Activated gamma-delta T cell treated with anti-CD3 and anti-CD28 coated beads, Interleukin-2, amount 50 U/mL, for 16 hours (primary cell): ENCODE results near the gene SHTN1.

ENCODE experiments used
- DNase-seq: peaks from one replicate; pipeline ENCODE4 v3.0.0-alpha.2; 2020; ENCODE audit warnings: low read depth

The SHTN1 gene

DNA sequence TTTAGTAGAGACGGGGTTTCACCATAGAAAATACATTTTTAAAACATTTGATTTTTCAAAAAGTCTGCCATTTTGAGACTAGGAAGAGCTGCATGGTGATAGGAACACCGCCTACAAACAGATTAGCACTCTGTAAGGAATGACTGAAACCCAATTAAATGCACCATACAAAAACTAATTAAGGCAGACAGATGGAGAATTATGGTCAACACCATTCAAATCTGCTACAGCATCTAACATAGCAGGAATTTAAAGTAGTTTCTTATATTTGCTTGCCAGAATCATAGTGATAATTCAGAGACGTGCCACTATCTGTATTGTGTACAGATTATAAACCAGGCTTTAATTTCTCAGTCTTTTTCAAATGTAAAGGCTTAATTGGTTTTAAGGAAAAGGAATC lies 87.5 kb downstream of the SHTN1 start:
- no peak for DNase-seq

DNA sequence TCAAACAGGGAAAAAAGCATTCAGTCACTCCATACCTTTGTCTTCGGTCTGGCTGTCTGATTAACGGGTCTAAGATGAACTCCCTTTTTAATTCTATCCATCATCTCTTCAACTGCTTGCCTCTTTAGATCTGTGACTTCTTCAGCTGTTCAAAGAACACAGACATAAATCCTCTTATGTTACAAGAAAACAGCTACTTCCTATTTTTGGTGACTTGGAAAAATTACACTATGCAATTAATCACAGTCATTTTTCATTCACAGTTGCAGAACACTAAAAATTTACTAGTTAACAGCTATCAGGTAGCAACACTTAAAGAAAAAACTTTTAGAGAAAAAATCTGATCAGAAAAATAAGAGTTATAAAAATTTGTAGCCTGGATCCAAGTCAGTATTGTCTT lies 89.6 kb downstream of the SHTN1 start:
- no peak for DNase-seq

GRCh38 chr10:116913695-116914094 lies 91.3 kb downstream of the SHTN1 start:
- DNase-seq: no peak

DNA sequence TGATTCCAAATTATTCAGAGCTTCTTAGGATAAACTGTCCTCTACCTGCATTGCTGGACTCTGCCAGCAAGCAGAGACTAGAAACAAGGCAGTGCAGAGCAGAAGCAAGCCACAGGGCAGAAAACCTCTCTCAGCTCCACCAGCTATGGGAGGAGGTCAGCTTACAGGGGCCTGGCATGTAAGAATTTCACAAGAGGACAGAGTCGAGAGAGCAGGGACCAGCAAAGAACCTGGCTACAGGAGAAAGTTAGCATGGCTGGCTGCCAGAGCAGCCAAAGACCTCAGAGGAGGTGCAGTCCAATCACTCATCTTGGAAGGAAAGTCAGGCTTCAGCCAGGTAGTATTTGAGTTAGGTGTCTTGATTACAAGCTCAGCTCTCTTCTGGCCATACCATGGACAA lies 92.8 kb downstream of the SHTN1 start:
- no peak for DNase-seq

- no peak for DNase-seq
Observed at GRCh38 chr10:116910910-116911309, 94.1 kb downstream of the SHTN1 start.

DNA sequence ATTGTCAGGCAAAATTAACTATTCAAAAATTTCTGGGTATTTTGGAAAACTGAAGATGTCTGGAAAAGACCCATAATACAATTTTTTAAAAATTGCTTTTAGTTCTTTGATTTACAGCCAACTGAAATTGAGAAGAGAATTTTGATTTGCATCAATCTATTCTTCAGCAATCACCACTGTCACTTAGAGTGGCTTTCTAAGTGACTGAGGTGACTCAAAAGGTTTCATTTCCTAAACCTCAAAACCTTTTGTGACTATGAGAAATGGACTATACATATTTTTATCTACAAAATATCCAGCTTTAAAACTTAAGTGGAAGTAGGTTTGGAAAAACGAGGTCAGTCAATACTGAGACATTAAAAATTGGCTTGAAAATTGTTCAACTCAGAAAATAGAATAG lies 95.7 kb downstream of the SHTN1 start:
- no peak for DNase-seq

GRCh38 chr10:116907245-116907987 lies 97.6 kb downstream of the SHTN1 start:
- DNase-seq: no peak

- DNase-seq: no peak
Observed at GRCh38 chr10:116905845-116906210, 99.2 kb downstream of the SHTN1 start.

DNA sequence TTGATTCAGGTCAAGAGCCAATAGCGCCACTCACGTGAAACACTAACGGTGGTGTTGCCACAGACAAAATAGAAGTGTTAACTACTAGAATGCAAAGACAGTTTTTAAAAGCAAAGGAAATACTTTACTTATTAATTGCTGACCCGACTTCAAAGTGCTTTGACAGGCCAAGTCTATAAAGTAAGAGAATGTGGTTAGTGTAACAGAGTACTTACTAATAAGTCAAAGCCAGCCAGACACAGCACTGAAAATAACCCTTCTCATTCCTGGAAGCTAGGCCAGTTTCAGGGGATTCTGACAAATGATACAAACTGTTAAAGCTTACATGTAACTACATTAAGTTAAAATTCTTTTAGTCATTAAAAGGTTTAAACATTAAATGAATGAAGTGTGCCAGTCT lies 105.4 kb downstream of the SHTN1 start:
- no peak for DNase-seq

DNA sequence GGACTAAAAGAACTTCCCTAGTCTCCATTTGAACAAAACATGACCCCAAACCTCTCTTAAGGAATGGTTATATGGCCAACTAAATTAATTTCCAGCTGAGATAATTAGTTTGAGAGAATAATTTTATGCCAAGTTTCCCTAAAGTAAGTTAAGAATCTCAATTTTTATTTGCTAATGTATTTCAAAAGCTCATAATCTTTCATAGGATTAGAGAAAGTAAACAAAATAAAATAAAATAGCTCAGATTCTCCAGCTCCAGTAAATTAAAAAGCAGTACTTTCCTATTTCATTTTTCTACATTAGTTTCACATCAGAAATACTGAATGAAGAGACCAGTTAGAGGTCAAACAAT lies 111.3 kb downstream of the SHTN1 start:
- no peak for DNase-seq

GRCh38 chr10:116892907-116893685 lies 111.9 kb downstream of the SHTN1 start:
- DNase-seq: no peak

- no peak for DNase-seq
Observed at GRCh38 chr10:116891208-116891607, 113.8 kb downstream of the SHTN1 start.

DNA sequence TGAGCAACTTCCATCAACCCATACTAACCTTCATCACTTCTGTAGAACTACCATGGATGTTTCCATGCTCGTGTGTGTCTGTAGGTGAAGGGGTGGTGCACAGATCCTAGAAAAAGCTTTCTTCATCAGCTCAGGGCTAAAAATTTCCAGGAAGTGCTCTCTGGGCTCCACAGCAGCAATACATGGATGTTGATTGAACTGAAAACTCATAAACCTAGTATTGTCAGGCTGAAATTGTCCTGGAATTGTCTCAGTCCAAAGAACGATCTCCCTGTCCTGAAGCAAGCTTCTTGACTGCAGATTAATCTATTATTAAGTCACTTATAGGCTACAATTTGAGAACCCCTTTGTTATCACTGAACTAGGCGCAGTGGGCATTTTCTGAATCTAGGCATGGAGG lies 115.9 kb downstream of the SHTN1 start:
- DNase-seq: no peak

- DNase-seq: no peak
Observed at GRCh38 chr10:116888380-116889055, 116.5 kb downstream of the SHTN1 start.

GRCh38 chr10:116886772-116887171 lies 118.2 kb downstream of the SHTN1 start:
- no peak for DNase-seq

DNA sequence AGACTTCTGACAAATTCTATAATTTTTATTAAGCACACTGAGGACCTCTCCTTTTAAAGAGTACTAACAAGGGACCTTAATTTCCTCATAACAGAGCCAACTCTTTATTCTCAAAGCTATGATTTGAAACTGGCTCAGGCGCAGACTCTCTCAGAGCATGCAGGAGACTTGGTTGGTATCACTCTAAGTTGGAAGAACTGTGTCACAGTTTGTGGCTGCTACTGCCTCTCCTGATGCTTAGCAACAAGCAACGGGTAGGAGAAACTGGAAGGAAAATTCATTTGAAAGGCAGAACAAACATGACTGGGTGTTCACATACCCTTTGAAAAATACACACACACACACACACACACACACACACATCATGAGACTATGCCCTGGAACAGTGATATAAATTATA lies 122.3 kb downstream of the SHTN1 start:
- no peak for DNase-seq

- no peak for DNase-seq
Observed at GRCh38 chr10:116880716-116881482, 124.1 kb downstream of the SHTN1 start.

GRCh38 chr10:116879817-116880216 lies 125.2 kb downstream of the SHTN1 start:
- DNase-seq: no peak

- DNase-seq: no peak
Observed at GRCh38 chr10:116878123-116878522, 126.9 kb downstream of the SHTN1 start.

GRCh38 chr10:116877391-116877790 lies 127.6 kb downstream of the SHTN1 start:
- DNase-seq: no peak

DNA sequence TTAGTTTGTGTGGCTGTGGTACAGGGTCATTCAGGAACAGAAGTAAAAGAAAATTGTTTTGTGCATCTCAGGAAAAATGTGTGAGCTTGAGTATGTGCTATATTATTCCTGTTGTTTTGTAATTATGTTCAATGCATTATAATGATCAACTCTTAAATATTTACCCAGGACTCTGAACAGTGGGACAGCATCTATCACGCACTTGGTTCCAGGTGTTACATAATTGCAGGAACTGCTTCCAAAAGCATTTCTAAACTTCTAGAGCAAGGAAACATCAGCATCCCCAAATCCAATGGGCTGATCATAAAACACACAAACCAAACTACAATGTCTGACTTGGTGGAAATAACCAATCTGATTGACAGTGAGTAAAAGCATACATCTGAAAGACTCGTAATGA lies 129.1 kb downstream of the SHTN1 start:
- DNase-seq: no peak

DNA sequence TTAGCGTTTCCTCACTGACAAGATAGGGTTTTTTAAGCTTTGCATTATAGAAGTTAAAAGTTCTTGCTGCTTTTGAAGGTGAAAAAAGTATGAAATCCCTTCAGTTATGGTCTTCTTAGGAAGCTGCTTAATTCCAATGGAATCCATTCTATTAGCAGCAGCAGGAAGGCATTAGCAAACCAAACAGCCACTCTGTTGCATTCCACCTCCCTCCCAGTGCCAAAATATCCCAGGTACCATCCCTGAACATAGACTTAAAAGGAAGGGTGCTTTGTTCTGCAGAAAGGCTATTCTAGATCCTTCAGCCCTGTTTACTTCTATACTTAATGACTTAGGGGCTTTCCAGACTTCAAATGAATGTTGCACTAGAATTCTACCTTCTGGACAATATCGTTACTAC lies 131.9 kb downstream of the SHTN1 start:
- DNase-seq: no peak

DNA sequence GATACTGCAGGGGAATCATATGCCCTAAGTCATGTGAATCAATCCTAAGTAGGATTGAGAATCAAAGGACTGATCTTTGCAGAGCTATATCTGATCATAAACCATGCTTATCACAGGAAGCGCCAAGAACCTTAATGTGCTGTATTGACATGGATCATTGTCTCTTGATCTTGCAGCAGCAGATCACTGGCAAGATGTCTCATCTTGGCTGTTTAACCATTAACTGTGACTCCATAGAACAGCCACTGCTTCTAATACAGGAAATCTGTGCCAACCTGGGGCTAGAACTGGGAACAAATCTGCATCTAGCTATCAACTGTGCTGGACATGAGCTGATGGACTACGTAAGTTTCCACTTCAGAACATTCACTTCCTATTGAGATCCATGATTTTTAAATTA lies 134.0 kb downstream of the SHTN1 start:
- DNase-seq: no peak
